IgD-negative memory B cell (primary cell): ENCODE data around the gene MYBBP1A. TPM values are rescaled to one million over a fixed set of nuclear protein-coding genes. Genes with fewer than 3 reads are reported as not detected.

Experiments used
- H3K27ac Mint-ChIP-seq, 3 donors: one replicate each; pipeline ENCODE4 v1.8.0; 2020 to 2022; ENCODE audit warnings: mild to moderate bottlenecking in 3 of 3, mixed read lengths in 3 of 3, moderate library complexity in 1 of 3
- H3K27me3 Mint-ChIP-seq: one replicate; pipeline ENCODE4 v1.8.0; 2021; ENCODE audit warnings: mixed read lengths
- H3K36me3 Mint-ChIP-seq: one replicate; pipeline ENCODE4 v1.8.0; 2020; ENCODE audit warnings: mild to moderate bottlenecking, mixed read lengths
- H3K4me1 Mint-ChIP-seq, 3 donors: one replicate each; pipeline ENCODE4 v1.8.0; 2020 to 2022; ENCODE audit warnings: mixed read lengths in 3 of 3, mild to moderate bottlenecking in 1 of 3
- H3K4me3 Mint-ChIP-seq, 4 donors: one replicate each; pipeline ENCODE4 v1.8.0; 2020 to 2022; ENCODE audit warnings: mild to moderate bottlenecking in 4 of 4, mixed read lengths in 4 of 4, moderate library complexity in 3 of 4
- H3K9me3 Mint-ChIP-seq, 3 donors: one replicate each; pipeline ENCODE4 v1.8.0; 2020 to 2021; ENCODE audit warnings: mixed read lengths in 3 of 3, mild to moderate bottlenecking in 1 of 3
- polyA plus RNA-seq: library from polyadenylated mRNA; unstranded; fragments of 300-500 nt; fragmentation: Illumina TruSeq; gene quantifications from one replicate; pipeline ENCODE4 v1.2.3, GENCODE V29; 2021

Gene MYBBP1A
- polyA plus RNA-seq, 1 donor from 2014 or later, result 28.5 TPM

- H3K27me3 Mint-ChIP-seq, result peaks cover 22% of the 10 kb centered on the region
- H3K4me1 Mint-ChIP-seq, result peaks cover 25 to 33% (median 29%) of the 10 kb centered on the region in 3 donors
- H3K9me3 Mint-ChIP-seq, result no peaks in the 10 kb centered on the region
- H3K4me3 Mint-ChIP-seq, result peak overlapping the region; percentile 9 to 86 (median 52)
- peak overlapping the region in 1 of 3 donors; percentile 21 for H3K27ac Mint-ChIP-seq
- peaks cover 2% of the 10 kb centered on the region for H3K36me3 Mint-ChIP-seq
Measured at GRCh38 chr17:4497101-4497824, 57.9 kb downstream of the MYBBP1A start.

- Mint-ChIP-seq H3K4me1 (peaks cover 21 to 26% (median 24%) of the 10 kb centered on the region in 3 donors), H3K27me3 (peaks cover 7% of the 10 kb centered on the region), H3K27ac (peak overlapping the region in 1 of 3 donors; percentile 60), H3K9me3 (no peaks in the 10 kb centered on the region), H3K4me3 (peak overlapping the region in 2 of 4 donors; percentile 46 to 67), H3K36me3 (peaks cover 2% of the 10 kb centered on the region)
Measured at GRCh38 chr17:4492721-4493561, 62.2 kb downstream of the MYBBP1A start.

- peak overlapping the region in 1 of 4 donors; percentile 78 for H3K4me3 Mint-ChIP-seq
- H3K27me3 Mint-ChIP-seq, result peaks cover 5% of the 10 kb centered on the region
Measured at GRCh38 chr17:4490637-4491061, 64.5 kb downstream of the MYBBP1A start.

GRCh38 chr17:4490109-4490591 is 65.0 kb downstream of the MYBBP1A start:
- peaks cover 19 to 25% (median 19%) of the 10 kb centered on the region in 3 donors for H3K4me1 Mint-ChIP-seq
- H3K36me3 Mint-ChIP-seq, result no peaks in the 10 kb centered on the region
- peak overlapping the region in 1 of 3 donors; percentile 31 for H3K27ac Mint-ChIP-seq
- peak overlapping the region in 1 of 4 donors; percentile 78 for H3K4me3 Mint-ChIP-seq
- no peaks in the 10 kb centered on the region for H3K9me3 Mint-ChIP-seq
- H3K27me3 Mint-ChIP-seq, result peaks cover 5% of the 10 kb centered on the region

More at GRCh38 chr17:4490637-4491061, 64.5 kb downstream of the MYBBP1A start:
- Mint-ChIP-seq H3K36me3 (no peaks in the 10 kb centered on the region), H3K27ac (no peak overlapping the region), H3K4me1 (peaks cover 19 to 25% (median 19%) of the 10 kb centered on the region in 3 donors), H3K9me3 (no peaks in the 10 kb centered on the region)

DNA sequence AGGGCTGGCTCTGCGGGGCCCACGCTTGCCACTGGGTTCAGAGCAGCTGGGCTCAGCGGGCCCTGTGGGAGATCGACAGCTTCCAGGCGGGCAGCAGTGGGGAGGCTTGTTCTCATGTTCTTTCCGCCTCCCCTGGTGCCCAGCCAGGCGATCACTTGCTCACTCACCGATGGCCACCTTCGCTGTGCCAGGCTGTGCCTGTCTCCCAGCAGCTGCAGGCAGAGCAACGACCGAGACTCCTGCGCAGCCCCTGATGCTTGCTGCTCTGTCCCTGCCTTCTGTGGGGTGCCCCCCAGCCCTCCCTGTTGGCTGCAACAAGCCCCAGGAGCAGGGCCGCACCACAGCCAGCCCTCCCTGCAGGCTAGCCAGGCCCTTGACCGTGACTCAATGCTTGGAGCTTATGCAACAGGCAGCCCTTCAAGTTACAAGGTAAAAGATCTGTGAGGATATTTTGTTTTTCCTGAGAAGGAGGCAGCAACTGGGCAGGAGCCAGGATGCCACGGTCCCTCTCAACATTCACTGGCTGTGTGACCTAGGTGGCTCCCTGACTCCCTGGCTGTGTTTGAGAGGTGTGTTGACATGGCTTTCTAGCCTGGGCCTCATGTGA is 66.1 kb downstream of the MYBBP1A start:
- H3K27ac Mint-ChIP-seq, result no peak overlapping the region
- no peaks in the 10 kb centered on the region for H3K9me3 Mint-ChIP-seq
- H3K36me3 Mint-ChIP-seq, result no peaks in the 10 kb centered on the region
- peaks cover 23 to 25% (median 23%) of the 10 kb centered on the region in 3 donors for H3K4me1 Mint-ChIP-seq
- no peak overlapping the region for H3K4me3 Mint-ChIP-seq
- peaks cover 5% of the 10 kb centered on the region for H3K27me3 Mint-ChIP-seq

Other genes starting within 250 kb of the MYBBP1A start
- 97.5 TPM for gene UBE2G1, start 188.7 kb downstream of the MYBBP1A start, polyA plus RNA-seq
- 0.94 TPM for gene SPNS3, start 121.4 kb downstream of the MYBBP1A start, polyA plus RNA-seq
- not detected for gene SPNS2, start 56.5 kb downstream of the MYBBP1A start, polyA plus RNA-seq
- not detected for gene GGT6, start 5.2 kb upstream of the MYBBP1A start, polyA plus RNA-seq
- gene SMTNL2, start 29.1 kb upstream of the MYBBP1A start, polyA plus RNA-seq, result not detected
- 0.41 TPM for gene ALOX15, start 86.3 kb upstream of the MYBBP1A start, polyA plus RNA-seq
- gene PELP1, start 148.8 kb upstream of the MYBBP1A start, polyA plus RNA-seq, result 12.7 TPM
- gene ARRB2, start 155.2 kb upstream of the MYBBP1A start, polyA plus RNA-seq, result 21.5 TPM
- 48.1 TPM for gene MED11, start 176.0 kb upstream of the MYBBP1A start, polyA plus RNA-seq
- gene ZMYND15, start 184.4 kb upstream of the MYBBP1A start, polyA plus RNA-seq, result not detected
- gene CXCL16, start 184.5 kb upstream of the MYBBP1A start, polyA plus RNA-seq, result 17.7 TPM
- gene TM4SF5, start 216.5 kb upstream of the MYBBP1A start, polyA plus RNA-seq, result not detected
- gene VMO1, start 231.0 kb upstream of the MYBBP1A start, polyA plus RNA-seq, result not detected
- not detected for gene GLTPD2, start 233.6 kb upstream of the MYBBP1A start, polyA plus RNA-seq
- 261 TPM for gene PSMB6, start 240.8 kb upstream of the MYBBP1A start, polyA plus RNA-seq